Activated effector memory CD4-positive, alpha-beta T cell treated with Interleukin-2 at 50 U/mL for 16 hours (primary cell): Measurements from ENCODE around the gene EPHB4.
"Not testable (repeated sequence)": the region's sequence is repeated elsewhere in the genome, so short reads cannot be mapped to it uniquely, and the experiment has no call there.

Experiments
- DNase-seq: peaks from one replicate; pipeline ENCODE4 v3.0.0-alpha.2; 2020

Gene EPHB4

GRCh38 chr7:100827330-100828226, at the start of gene EPHB4:
TSS of gene EPHB4 (minus strand) at chr7:100827523. CDS start at chr7:100827030, 493 bp downstream.
- no peak for DNase-seq

GRCh38 chr7:100875356-100875751, 48.0 kb upstream of the EPHB4 start:
- DNase-seq = no peak

- peak; percentile 98 for DNase-seq
These were observed 47.4 kb upstream of the EPHB4 start, which contains the start of gene SRRT for GRCh38 chr7:100874577-100875355. TSS of gene SRRT (plus strand) at chr7:100875103. CDS start at chr7:100875591, 488 bp downstream.

DNA sequence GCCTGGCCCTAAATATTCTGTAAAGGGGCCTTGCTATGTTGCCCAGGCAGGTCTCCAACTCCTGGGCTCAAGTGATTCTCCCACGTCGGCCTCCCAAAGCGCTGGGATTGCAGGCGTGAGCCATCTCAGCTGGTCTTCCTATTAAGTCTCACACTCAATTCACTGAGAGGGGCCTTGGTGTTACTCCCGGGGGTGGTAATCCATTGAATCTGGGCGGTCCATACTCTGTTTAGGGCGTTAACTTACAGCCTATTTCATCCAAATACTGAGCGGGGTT, 46.9 kb upstream of the EPHB4 start:
- no peak for DNase-seq

DNA sequence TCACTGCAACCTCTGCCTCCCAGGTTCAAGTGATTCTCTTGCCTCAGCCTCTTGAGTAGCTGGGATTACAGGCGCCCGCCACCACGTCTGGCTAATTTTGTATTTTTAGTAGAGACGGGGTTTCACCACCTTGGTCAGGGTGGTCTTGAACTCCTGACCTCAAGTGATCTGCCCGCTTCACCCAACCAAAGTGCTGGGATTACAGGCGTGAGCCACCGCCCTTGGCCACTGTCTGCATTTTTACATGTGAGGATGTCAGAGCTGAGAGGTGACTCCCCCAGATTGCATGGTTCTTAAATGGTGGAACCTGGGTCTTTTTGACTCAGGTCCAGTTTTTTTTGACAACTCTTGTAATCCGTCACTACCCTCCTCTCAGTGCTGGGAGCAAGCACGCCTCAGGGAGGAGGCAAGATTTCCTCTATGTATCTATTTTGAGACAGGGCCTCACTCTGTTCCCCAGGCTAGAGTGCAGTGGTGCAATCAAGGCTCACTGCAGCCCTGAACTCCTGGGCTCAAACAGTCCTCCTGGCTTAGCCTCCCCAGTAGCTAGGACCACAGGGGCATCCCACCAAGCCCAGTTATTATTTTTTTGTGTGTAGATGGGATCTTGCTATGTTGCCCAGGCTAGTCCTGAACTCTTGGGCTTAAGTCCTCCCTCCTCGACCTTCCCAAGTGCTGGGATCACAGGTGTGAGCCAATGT, 46.4 kb upstream of the EPHB4 start:
- DNase-seq = no peak

GRCh38 chr7:100867776-100868485, 40.6 kb upstream of the EPHB4 start:
- no peak for DNase-seq

DNA sequence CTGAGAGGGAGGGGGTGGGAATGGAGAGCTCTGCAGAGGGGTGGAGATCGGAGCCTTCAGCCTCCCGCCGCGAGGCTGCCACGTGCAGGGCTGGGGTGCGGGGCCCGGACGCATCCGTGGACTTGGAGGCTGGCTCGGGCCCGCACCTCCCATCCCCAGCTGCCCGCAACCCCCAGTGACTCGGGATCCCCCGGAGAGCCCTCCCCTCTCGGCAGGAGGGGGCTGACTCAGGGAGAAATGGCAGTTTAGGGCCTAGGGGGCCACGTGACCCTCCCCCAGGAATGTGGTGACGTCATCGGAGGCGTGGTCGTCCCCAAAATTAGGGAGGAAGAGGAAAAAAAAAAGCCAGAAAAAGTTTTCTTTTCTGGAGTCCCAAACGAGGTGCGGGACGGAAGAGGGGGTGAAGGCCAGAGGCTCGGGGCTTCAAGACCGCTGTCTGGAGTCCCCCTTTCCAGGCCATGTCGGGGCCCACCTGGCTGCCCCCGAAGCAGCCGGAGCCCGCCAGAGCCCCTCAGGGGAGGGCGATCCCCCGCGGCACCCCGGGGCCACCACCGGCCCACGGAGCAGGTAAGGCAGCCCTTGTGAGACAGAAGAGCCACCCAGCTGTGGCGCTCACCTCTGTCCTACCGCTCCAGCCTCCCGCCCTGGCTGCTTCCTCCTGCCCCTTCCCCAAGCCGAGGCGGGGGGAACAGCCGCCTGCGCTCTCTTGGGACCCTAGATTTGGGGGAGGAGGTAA, 39.9 kb upstream of the EPHB4 start, which contains the start of gene TRIP6:
TSS of gene TRIP6 (plus strand) at position 348 of the 736 bp plus-strand sequence. CDS start at position 459, 111 bp downstream.
- no peak for DNase-seq

DNA sequence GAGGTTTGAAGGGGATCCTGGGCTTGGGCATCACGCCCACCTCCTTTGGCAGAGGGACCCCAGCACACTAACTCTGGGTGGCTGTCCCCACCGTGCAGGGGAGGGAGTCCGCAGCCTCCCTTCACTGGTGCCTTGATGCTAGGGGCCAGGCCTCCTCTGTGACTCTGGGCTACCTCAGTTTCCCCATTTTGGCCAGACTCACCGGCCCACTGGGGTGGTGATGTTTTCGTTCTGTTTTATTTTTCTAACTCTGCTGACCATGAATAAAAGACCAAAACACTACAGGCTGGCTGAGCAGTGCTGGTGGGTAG, 39.4 kb upstream of the EPHB4 start:
- no peak for DNase-seq

GRCh38 chr7:100865938-100866728, 38.8 kb upstream of the EPHB4 start:
- DNase-seq = no peak

GRCh38 chr7:100865372-100865911, 38.1 kb upstream of the EPHB4 start:
- no peak for DNase-seq

DNA sequence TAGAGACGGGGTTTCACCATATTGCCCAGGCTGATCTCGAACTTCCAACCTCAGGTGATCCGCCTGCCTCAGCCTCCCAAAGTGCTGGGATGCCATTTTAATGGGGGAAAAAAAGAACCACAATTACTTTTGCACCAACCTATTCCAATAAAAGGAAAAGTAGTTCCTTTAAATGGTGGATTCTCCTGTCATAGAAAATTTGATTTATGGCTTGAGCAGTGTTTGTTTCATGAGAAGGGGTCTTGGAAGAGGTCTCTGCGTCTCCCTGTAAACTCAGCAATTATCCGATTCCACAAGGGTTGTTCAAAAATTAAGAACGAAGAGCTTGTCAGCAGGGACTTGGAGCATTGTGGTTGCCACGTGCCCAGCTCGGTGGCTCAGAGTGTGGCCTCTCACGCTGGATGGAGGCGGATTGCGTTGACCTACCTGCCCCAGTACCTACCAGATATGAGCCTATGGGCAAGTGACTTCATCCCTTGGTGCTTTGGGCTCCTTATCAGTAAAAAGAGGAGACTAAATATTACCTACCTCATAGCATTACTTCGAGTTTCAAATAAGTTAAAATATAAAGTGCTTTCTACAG, 37.0 kb upstream of the EPHB4 start:
- DNase-seq = no peak

GRCh38 chr7:100863406-100863950, 36.2 kb upstream of the EPHB4 start:
- no peak for DNase-seq

DNA sequence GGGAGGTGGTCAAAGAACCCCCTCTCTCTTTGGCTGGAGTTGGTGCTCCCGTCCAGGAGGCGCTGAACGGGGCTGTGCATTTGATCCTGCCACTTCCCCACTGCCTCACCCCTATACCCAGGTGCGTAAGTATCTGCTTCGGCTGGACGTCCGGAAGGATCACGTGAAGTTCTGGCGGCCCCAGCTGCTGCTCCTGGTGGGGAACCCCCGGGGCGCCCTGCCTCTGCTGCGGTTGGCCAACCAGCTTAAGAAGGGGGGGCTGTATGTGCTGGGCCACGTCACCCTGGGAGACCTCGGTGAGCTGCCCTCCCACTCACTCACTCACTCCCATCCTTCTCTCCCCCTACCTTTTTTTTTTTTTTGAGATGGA, 34.3 kb upstream of the EPHB4 start:
- no peak for DNase-seq

DNA sequence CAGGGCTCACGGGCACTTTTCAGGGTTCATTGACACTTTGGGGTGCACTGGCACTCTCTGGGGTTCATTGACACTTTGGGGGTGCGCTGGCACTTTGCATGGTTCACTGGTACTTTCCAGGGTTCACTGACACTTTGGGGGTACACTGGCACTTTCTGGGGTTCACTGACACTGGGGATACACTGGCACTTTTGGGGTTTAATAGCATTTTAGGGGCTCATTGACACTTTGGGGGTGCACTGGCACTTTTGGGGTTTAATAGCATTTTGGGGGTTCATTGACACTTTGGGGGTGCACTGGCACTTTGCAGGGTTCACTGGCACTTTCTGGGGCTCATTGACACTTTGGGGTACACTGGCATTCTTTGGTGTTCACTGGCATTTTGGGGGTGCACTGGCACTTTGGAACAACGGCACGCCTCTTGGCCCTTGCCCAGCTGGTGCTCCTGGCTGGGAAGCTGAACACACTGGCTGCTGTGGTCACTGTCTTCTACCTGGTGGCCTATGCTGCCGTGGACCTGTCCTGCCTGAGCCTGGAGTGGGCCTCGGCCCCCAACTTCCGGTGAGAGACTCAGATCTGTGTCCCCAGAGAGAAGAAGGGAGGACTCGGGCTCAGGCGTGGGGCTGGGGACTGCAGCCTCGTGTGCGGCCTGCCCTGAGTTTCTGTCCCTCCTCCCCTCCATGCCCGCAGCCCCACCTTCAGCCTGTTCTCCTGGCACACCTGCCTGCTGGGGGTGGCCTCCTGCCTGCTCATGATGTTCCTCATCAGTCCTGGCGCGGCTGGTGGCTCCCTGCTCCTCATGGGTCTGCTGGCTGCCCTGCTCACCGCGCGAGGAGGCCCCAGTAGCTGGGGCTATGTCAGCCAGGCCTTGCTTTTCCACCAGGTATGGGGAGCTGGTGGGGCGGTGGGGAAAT, 33.6 kb upstream of the EPHB4 start:
- no peak for DNase-seq

DNA sequence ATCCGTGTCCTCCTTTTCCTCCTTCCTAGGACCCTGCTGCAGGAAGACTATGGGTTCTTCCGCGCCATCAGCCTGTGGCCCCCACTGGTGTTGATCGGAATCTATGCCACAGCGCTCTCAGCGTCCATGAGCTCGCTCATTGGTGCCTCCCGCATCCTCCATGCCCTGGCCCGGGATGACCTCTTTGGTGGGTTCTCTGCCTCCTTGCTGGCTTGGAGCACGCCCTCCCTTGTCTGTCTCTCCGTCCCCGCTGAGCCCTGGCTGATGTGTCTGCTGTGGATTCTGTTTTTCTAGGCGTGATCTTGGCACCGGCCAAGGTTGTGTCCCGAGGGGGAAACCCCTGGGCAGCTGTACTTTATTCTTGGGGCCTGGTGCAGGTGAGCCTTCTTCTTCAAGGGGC, 32.5 kb upstream of the EPHB4 start:
- DNase-seq = no peak

- DNase-seq = no peak
These were observed 29.6 kb upstream of the EPHB4 start for GRCh38 chr7:100856871-100857282.

GRCh38 chr7:100855515-100855914, 28.2 kb upstream of the EPHB4 start:
- no peak for DNase-seq

- DNase-seq = not testable (repeated sequence)
These were observed 27.6 kb upstream of the EPHB4 start for GRCh38 chr7:100854899-100855298.
